Ishikawa (cell line): ENCODE measurements around the gene COL15A1.

Experiments used
- CEBPB ChIP-seq: IDR thresholded peaks from 2 replicates; pipeline ENCODE4 v1.6.1; 2012
- CREB1 ChIP-seq: IDR thresholded peaks from 2 replicates; pipeline ENCODE4 v1.6.1; 2012; ENCODE audit warnings: low read depth
- EGR1 ChIP-seq: IDR thresholded peaks from 2 replicates; pipeline ENCODE4 v1.6.1; 2012
- EP300 ChIP-seq: IDR thresholded peaks from 2 replicates; pipeline ENCODE4 v1.6.1; 2012; ENCODE audit warnings: borderline replicate concordance
- FOXM1 ChIP-seq: IDR thresholded peaks from 2 replicates; pipeline ENCODE4 v1.6.1; 2012; ENCODE audit warnings: low read depth, borderline replicate concordance
- NFIC ChIP-seq: IDR thresholded peaks from 2 replicates; pipeline ENCODE4 v1.6.1; 2012
- RAD21 ChIP-seq: IDR thresholded peaks from 2 replicates; pipeline ENCODE4 v1.6.1; 2012; ENCODE audit warnings: low read depth
- TAF1 ChIP-seq: IDR thresholded peaks from 2 replicates; pipeline ENCODE4 v1.6.1; 2012; ENCODE audit warnings: low read depth, mild to moderate bottlenecking
- TCF12 ChIP-seq: IDR thresholded peaks from 2 replicates; pipeline ENCODE4 v1.6.1; 2012; ENCODE audit warnings: low read depth
- TEAD4 ChIP-seq: IDR thresholded peaks from 2 replicates; pipeline ENCODE4 v1.6.1; 2012
- YY1 ChIP-seq: IDR thresholded peaks from 2 replicates; pipeline ENCODE4 v1.6.1; 2012; ENCODE audit warnings: low read depth
- ZBTB7A ChIP-seq: IDR thresholded peaks from 2 replicates; pipeline ENCODE4 v1.6.1; 2012; ENCODE audit warnings: low read depth
- TF ChIP-seq, protein P1 (sequence below): IDR thresholded peaks from 2 replicates; pipeline ENCODE4 v1.6.1; 2012; ENCODE audit warnings: low read depth, mild to moderate bottlenecking
- TF ChIP-seq, protein P2 (sequence below): IDR thresholded peaks from 2 replicates; pipeline ENCODE4 v1.6.1; 2012
- TF ChIP-seq, protein P3 (sequence below): IDR thresholded peaks from 2 replicates; pipeline ENCODE4 v1.6.1; 2012

The COL15A1 gene

DNA sequence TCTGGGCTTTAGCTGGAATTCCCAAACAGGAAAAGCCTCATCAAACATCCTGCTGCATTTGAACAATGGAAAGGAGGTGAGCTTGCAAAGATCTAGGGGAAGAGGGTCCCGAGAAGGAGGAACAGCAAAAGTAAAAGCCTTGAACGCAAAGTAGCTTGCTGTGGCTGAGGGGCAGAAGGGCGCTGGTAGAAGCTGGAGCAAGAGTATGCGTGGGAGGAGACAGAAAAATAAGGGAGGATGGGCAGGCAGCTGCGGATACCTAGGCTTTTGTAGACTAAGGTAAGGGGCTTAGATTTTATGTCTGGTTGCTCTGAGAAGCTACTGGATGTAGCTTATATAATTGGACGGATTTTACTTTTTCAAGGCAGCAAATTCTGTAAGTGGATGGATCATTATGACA lies 139.3 kb downstream of the COL15A1 start:
- no peak for TF ChIP-seq CREB1
- TF ChIP-seq TEAD4: no peak
- TF ChIP-seq ZBTB7A: no peak
- TF ChIP-seq FOXM1: no peak
- TF ChIP-seq EGR1: no peak
- no peak for TF ChIP-seq YY1
- TF ChIP-seq RAD21: no peak
- TF ChIP-seq CEBPB: no peak
- TF ChIP-seq TCF12: no peak

DNA sequence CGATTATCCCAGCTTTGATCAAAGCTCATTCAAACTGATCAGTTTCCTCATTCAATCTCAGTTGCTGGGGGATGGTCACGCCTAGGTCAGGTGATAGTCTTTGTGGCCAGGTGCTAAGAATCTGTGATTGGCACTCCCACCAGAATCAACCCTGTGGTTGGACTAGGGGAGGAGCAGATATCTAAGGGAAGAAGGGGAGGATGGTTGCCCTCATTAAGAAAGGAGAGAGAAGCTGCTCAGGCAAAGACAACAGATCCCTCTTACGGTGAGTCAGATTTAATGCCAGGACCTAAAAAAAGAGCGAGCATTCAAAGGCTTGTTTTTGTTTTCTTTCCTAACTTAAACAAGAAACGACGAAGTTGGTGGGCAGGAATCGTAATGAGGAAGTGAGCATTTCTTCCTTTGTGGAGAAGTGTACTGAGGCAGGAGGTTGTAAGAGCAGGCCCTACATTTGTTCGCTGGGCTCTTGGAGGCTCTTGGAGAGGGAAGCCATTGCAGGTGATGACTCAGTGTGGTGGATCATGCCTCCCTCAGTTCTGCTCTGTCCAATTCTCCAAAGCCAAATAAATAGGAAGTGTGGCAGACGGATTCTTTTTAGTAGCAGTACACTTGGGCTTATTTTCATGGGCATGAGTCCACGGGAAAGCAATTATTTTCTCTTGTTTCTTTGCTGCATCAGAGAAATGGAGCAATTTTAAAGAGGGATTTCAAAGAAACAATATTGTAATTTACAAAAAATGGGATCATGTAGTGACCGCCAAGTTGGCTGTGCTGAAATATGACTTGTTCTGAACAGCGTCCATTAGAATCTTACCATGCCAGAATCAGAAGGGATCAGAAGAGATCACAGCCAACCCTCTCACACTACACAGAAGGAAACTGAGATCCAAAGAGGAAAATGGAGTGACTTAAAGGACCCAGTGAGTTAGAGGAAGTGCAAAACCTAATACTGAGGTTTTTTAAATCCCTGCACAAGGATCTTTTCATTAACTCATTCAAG lies 142.5 kb downstream of the COL15A1 start:
- TF ChIP-seq EP300: no peak

DNA sequence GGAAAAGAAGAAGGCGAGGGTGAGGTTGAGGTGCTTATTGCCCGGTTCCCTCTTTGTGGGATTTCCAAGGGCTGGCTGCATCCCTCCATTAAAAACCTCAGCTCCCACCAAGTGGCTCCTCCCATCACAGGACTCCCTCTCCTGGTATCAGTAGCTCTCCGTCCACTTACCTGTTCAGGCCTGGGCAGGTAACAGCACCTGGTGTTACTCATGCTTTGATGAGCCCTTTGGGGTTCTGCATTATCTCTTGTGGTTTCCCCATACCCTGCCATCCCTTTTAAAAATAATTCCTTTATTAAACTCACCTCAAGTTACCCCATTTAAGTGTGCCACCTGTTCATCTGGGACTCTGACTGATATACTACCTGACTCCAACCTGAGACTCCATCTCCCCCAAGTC lies 143.8 kb downstream of the COL15A1 start:
- no peak for TF ChIP-seq NFIC
- TF ChIP-seq CREB1: no peak
- no peak for TF ChIP-seq EGR1
- no peak for TF ChIP-seq EP300
- TF ChIP-seq TCF12: no peak
- TF ChIP-seq CEBPB: no peak
- TF ChIP-seq, protein P1, sequence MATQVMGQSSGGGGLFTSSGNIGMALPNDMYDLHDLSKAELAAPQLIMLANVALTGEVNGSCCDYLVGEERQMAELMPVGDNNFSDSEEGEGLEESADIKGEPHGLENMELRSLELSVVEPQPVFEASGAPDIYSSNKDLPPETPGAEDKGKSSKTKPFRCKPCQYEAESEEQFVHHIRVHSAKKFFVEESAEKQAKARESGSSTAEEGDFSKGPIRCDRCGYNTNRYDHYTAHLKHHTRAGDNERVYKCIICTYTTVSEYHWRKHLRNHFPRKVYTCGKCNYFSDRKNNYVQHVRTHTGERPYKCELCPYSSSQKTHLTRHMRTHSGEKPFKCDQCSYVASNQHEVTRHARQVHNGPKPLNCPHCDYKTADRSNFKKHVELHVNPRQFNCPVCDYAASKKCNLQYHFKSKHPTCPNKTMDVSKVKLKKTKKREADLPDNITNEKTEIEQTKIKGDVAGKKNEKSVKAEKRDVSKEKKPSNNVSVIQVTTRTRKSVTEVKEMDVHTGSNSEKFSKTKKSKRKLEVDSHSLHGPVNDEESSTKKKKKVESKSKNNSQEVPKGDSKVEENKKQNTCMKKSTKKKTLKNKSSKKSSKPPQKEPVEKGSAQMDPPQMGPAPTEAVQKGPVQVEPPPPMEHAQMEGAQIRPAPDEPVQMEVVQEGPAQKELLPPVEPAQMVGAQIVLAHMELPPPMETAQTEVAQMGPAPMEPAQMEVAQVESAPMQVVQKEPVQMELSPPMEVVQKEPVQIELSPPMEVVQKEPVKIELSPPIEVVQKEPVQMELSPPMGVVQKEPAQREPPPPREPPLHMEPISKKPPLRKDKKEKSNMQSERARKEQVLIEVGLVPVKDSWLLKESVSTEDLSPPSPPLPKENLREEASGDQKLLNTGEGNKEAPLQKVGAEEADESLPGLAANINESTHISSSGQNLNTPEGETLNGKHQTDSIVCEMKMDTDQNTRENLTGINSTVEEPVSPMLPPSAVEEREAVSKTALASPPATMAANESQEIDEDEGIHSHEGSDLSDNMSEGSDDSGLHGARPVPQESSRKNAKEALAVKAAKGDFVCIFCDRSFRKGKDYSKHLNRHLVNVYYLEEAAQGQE: no peak
- TF ChIP-seq TEAD4: no peak
- TF ChIP-seq, protein P2, sequence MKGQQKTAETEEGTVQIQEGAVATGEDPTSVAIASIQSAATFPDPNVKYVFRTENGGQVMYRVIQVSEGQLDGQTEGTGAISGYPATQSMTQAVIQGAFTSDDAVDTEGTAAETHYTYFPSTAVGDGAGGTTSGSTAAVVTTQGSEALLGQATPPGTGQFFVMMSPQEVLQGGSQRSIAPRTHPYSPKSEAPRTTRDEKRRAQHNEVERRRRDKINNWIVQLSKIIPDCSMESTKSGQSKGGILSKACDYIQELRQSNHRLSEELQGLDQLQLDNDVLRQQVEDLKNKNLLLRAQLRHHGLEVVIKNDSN: no peak
- no peak for TF ChIP-seq TAF1
- TF ChIP-seq FOXM1: no peak
- TF ChIP-seq RAD21: no peak
- no peak for TF ChIP-seq ZBTB7A
- TF ChIP-seq YY1: no peak
- TF ChIP-seq, protein P3, sequence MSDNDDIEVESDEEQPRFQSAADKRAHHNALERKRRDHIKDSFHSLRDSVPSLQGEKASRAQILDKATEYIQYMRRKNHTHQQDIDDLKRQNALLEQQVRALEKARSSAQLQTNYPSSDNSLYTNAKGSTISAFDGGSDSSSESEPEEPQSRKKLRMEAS: no peak

DNA sequence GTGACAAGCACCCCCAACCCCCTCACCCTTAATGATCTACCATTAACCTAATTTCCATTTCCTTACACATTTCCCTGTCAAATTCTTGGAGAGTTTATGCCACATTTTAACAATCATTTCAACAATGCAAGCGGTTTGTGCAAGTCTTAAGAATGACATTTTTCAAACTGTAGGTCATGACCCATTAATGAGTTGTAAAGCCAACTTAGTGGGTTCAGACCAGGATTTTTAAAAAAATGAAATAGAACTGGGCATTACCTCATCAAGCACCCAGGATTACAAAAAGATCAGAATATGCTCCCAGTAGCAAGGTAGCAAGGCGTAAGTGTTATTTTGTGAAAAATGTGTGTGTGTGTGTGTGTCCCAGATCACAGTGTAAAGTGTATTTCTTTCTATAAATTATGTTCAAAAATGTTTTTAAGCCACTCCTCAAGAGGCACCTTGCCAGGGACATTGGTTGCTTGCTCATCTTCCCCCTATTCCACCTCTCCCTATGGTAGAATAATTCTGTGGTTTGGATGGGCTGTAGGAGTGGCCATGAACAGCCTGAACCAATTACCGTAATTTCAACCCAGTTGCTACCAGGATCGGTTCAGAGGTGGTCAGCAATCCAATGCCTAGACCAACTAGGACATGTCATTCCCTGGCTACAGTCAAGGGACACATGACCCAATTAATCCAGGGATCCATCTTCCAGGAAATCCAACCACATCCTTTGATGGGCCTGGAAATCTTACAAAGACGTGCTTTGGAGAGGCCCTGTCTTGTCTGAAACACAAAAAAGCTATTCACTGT lies 146.8 kb downstream of the COL15A1 start:
- TF ChIP-seq ZBTB7A (no peak), YY1 (no peak), CEBPB (no peak), NFIC (no peak), TEAD4 (no peak), EGR1 (no peak), EP300 (no peak), FOXM1 (no peak)

DNA sequence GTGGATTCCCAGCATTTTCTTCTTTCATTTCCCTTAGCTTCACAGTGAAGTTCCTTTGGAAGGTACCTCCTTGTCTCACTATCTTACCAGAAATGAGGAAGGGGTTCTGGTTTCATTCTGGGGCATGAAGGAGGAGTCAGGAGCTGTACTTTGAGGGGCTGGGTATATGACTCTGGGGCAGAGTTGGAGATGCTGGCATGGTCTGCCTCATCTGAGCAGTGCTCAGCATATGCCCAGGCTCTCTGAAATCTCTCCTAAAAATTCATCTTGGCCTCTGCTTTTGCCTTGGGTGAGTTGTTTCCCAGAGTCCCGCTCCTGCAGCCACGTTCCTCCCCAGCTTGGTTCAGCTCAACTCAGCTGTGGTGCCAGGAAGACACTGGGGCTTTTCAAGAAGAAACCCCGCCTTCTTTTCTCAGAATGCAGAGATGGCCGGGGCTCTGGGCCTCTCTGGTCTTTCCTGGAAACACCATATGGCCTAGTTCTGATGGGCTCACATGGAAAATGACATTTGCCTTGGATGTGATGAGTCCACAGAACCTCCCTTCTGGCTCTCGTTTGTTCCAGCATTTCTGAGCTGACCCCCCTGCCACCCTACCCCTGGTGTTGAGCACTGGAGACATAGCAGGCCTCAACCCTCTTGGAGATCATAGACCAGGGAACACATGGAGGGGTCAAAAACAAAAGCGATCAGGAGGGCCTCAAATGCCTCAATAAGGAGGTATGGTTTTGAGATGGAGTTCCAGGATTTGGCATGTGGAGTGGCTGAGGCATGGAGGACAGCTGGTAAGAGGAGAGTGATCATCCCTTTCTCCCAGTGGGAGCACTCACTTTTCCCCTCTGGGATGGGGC lies 149.2 kb downstream of the COL15A1 start:
- TF ChIP-seq RAD21: no peak
- no peak for TF ChIP-seq EGR1
- no peak for TF ChIP-seq TCF12
- TF ChIP-seq TEAD4: no peak
- no peak for TF ChIP-seq TAF1
- no peak for TF ChIP-seq YY1
- TF ChIP-seq, protein P2: no peak
- no peak for TF ChIP-seq NFIC
- no peak for TF ChIP-seq FOXM1
- TF ChIP-seq ZBTB7A: no peak
- TF ChIP-seq CEBPB: no peak
- TF ChIP-seq, protein P1: no peak
- TF ChIP-seq, protein P3: no peak
- no peak for TF ChIP-seq EP300
- no peak for TF ChIP-seq CREB1
